ENCODE measurements around the gene COL15A1. TPM values are rescaled to one million over a fixed set of nuclear protein-coding genes. Genes with fewer than 3 reads are reported as not detected.

Gene COL15A1
- total RNA-seq, 2 donors from 2014 or later, result not detected

DNA sequence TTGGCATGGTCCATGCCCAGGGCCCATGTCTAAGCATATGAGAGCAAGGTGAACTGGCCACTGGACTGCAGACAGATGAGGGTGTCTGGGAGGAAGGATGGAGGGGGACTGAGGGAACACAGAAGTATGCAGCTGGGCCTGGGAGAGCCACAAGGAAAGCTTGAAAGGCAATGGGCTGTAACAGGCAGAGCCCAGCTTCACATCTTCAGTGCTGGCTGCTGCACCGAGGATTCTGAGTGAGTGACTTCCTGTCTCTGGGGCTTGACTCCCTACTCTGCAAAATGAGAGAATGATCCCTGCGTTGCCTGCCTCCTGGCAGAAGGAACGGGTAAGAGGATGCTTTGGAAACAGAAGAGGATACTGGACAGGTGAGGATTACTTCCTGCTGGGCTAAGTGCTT, 29.0 kb downstream of the COL15A1 start:
- ATAC-seq (no peak), DNase-seq (no peak)
- no peaks in the 10 kb centered on the region for H3K9me3 ChIP-seq (ENCODE audit: control insufficient read depth, low read length, poor library complexity, severe bottlenecking)
- Mint-ChIP-seq H3K4me1 (peaks cover 10% of the 10 kb centered on the region), H3K27ac (no peak overlapping the region), H3K36me3 (ENCODE audit: low read depth) (peaks cover 4% of the 10 kb centered on the region), H3K27me3 (peaks cover 55% of the 10 kb centered on the region), H3K4me3 (no peak overlapping the region)

DNA sequence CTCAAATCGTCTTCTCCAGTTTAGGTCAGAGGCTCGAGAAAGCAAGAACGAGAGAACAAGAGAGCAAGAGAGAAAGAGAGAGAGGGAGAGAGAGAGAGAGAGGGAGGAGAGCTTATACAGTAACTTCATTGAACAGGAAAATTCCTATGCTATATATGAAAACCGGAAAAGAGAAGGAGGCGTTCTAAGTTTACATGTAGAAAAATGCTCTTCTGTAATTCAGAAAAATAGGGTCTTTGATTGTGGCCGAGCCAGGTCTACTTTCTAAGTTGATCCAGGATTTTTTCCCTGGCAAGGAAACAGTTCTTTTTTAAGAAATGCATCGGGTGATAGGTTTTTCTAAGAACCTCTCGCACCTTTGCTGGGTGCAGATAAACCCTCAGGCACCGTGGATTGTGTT, 29.5 kb downstream of the COL15A1 start:
- H3K4me3 Mint-ChIP-seq, result no peak overlapping the region
- peaks cover 10% of the 10 kb centered on the region for H3K4me1 Mint-ChIP-seq
- H3K9me3 ChIP-seq (ENCODE audit: control insufficient read depth, low read length, poor library complexity, severe bottlenecking), result no peaks in the 10 kb centered on the region
- DNase-seq (no peak), ATAC-seq (no peak)
- H3K27me3 Mint-ChIP-seq, result peaks cover 55% of the 10 kb centered on the region
- peaks cover 4% of the 10 kb centered on the region for H3K36me3 Mint-ChIP-seq (ENCODE audit: low read depth)
- H3K27ac Mint-ChIP-seq, result no peak overlapping the region

DNA sequence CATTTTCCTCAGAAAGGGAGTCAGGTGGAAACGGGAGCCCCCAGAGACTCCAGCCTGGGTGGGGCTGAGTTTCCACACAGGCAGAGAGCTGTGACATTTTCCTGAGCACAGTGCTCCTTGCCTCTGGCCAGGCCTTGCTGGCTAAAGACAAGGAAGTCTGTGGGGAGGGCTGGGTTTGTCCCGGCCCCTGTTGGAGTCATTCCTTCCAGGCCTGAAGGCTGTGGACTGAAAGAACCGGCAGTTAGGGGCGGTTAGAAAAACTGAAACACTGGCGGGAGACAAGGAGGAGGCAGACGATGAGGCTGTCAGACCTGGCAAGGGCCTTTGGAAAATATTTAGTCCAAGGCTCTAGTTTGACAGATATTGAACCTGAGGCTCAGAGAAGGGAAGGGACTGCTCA, 29.9 kb downstream of the COL15A1 start:
- H3K4me3 Mint-ChIP-seq, result no peak overlapping the region
- no peak for DNase-seq
- H3K27me3 Mint-ChIP-seq, result peaks cover 51% of the 10 kb centered on the region
- H3K36me3 Mint-ChIP-seq (ENCODE audit: low read depth), result peaks cover 4% of the 10 kb centered on the region
- no peak overlapping the region for H3K27ac Mint-ChIP-seq
- H3K9me3 ChIP-seq (ENCODE audit: control insufficient read depth, low read length, poor library complexity, severe bottlenecking), result no peaks in the 10 kb centered on the region
- H3K4me1 Mint-ChIP-seq, result peaks cover 10% of the 10 kb centered on the region
- ATAC-seq, result no peak

GRCh38 chr9:98974106-98974505, 30.4 kb downstream of the COL15A1 start:
- no peak overlapping the region for H3K4me3 Mint-ChIP-seq
- DNase-seq, result no peak
- H3K27ac Mint-ChIP-seq, result no peak overlapping the region
- H3K4me1 Mint-ChIP-seq, result peaks cover 10% of the 10 kb centered on the region
- H3K9me3 ChIP-seq (ENCODE audit: control insufficient read depth, low read length, poor library complexity, severe bottlenecking), result no peaks in the 10 kb centered on the region
- peaks cover 4% of the 10 kb centered on the region for H3K36me3 Mint-ChIP-seq (ENCODE audit: low read depth)
- ATAC-seq, result no peak
- H3K27me3 Mint-ChIP-seq, result peaks cover 46% of the 10 kb centered on the region

DNA sequence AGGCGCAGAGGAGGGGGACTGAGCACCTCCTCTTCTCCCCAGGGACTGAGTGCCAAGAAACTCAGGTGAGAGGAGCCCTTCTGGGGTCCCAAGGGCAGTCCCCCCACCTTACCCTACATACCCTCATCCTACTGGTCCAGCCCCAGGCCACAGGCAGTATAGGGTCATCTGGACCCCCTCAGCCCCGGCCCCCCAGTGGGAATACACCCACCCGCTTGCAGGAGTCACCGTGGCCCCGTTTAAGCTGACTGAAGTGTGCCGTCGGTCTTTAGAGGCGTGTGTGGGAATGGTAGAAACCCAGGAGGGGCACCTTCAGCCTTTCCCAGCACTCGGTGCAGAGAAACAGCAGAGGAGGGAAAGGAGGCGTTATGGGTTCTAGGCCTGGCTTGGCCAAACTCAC, 30.8 kb downstream of the COL15A1 start:
- H3K36me3 Mint-ChIP-seq (ENCODE audit: low read depth), result peaks cover 4% of the 10 kb centered on the region
- no peak overlapping the region for H3K4me3 Mint-ChIP-seq
- H3K4me1 Mint-ChIP-seq, result peaks cover 10% of the 10 kb centered on the region
- H3K9me3 ChIP-seq (ENCODE audit: control insufficient read depth, low read length, poor library complexity, severe bottlenecking), result no peaks in the 10 kb centered on the region
- no peak for DNase-seq
- peak; percentile 10 for ATAC-seq
- H3K27ac Mint-ChIP-seq, result no peak overlapping the region
- H3K27me3 Mint-ChIP-seq, result peaks cover 46% of the 10 kb centered on the region

DNA sequence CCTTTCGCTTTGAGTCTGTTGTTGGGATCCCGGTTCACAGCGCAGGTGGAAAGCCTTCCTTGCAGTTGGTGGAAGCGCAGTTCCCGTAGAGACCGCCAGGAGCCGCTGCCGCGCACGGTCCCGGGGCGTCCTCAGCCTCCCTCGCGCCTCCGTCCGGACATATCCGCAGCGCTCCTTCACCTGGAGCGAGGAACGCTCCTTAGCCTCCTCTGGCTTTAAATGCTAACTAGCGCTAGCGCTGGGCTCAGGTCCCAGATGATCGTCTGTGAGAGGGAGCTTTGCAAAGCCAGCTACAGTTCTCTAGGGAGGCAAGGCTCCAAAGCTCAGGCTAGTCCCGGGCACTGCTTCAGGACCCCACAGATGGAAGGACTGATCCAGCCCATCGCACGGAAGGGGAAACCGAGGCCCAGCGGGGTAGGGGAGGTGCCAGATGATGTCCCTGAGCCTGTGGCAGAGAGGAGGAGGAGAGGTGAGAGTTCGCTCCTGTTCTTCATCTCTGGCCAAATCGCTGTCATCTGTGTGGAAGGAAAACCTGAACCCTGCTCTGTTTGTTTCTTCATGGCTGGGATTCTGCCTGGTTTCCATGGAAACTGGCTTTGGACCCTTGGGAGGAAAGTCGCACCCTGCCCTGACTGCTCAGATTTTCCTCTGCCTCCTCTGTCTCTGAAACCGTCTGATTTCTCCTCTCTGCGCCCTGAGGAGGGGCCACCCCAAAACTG, 31.4 kb downstream of the COL15A1 start:
- ATAC-seq (peak; percentile 96), DNase-seq (peak; percentile 60 to 76 (median 67))
- Mint-ChIP-seq H3K4me1 (peaks cover 10% of the 10 kb centered on the region), H3K36me3 (ENCODE audit: low read depth) (peaks cover 4% of the 10 kb centered on the region), H3K27ac (no peak overlapping the region), H3K27me3 (peaks cover 46% of the 10 kb centered on the region), H3K4me3 (peak overlapping the region; percentile 25)
- no peaks in the 10 kb centered on the region for H3K9me3 ChIP-seq (ENCODE audit: control insufficient read depth, low read length, poor library complexity, severe bottlenecking)

GRCh38 chr9:98975838-98976237, 32.1 kb downstream of the COL15A1 start:
- H3K4me3 Mint-ChIP-seq, result no peak overlapping the region

DNA sequence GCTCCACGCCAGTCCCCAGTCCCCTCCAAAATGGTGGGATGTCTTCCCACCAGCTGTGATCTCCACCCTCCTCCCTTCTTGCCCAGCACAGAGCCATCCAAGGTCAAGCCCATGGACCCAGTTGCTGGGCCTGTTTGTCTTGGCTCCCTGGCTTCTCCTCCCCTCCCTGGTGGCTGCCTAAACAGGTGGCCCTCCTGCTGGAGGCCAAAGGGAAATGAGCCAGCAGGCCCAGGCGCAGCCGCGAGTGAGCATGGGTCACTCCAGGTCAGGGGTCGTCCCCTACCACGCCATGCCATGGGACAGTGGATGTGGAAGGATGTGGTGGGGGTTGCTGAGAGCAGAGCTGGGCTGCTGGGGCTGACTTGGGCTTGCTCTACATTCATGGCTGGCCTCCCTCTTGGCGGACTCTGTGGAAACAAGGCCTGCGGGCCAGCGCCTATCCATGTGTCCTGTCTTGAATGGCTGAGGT, 33.6 kb downstream of the COL15A1 start:
- Mint-ChIP-seq H3K36me3 (ENCODE audit: low read depth) (no peaks in the 10 kb centered on the region), H3K4me3 (no peak overlapping the region), H3K27me3 (peaks cover 28% of the 10 kb centered on the region), H3K27ac (no peak overlapping the region), H3K4me1 (peaks cover 10% of the 10 kb centered on the region)
- ATAC-seq (no peak), DNase-seq (no peak)
- no peaks in the 10 kb centered on the region for H3K9me3 ChIP-seq (ENCODE audit: control insufficient read depth, low read length, poor library complexity, severe bottlenecking)

More at GRCh38 chr9:98975838-98976237, 32.1 kb downstream of the COL15A1 start:
- Mint-ChIP-seq H3K4me1 (peaks cover 10% of the 10 kb centered on the region), H3K27ac (no peak overlapping the region), H3K27me3 (peaks cover 40% of the 10 kb centered on the region), H3K36me3 (ENCODE audit: low read depth) (no peaks in the 10 kb centered on the region)
- DNase-seq (no peak), ATAC-seq (no peak)
- no peaks in the 10 kb centered on the region for H3K9me3 ChIP-seq (ENCODE audit: control insufficient read depth, low read length, poor library complexity, severe bottlenecking)

GRCh38 chr9:98977813-98978212, 34.1 kb downstream of the COL15A1 start:
- Mint-ChIP-seq H3K4me3 (no peak overlapping the region), H3K27me3 (peaks cover 24% of the 10 kb centered on the region), H3K4me1 (peaks cover 10% of the 10 kb centered on the region), H3K27ac (no peak overlapping the region), H3K36me3 (ENCODE audit: low read depth) (no peaks in the 10 kb centered on the region)
- DNase-seq (no peak), ATAC-seq (no peak)
- no peaks in the 10 kb centered on the region for H3K9me3 ChIP-seq (ENCODE audit: control insufficient read depth, low read length, poor library complexity, severe bottlenecking)

- DNase-seq (no peak), ATAC-seq (no peak)
- Mint-ChIP-seq H3K36me3 (ENCODE audit: low read depth) (no peaks in the 10 kb centered on the region), H3K4me3 (no peak overlapping the region), H3K4me1 (peaks cover 10% of the 10 kb centered on the region), H3K27me3 (peaks cover 20% of the 10 kb centered on the region), H3K27ac (no peak overlapping the region)
- no peaks in the 10 kb centered on the region for H3K9me3 ChIP-seq (ENCODE audit: control insufficient read depth, low read length, poor library complexity, severe bottlenecking)
Measured at GRCh38 chr9:98978231-98978681, 34.5 kb downstream of the COL15A1 start.

GRCh38 chr9:98980291-98980690, 36.6 kb downstream of the COL15A1 start:
- DNase-seq (no peak), ATAC-seq (no peak)
- H3K9me3 ChIP-seq (ENCODE audit: control insufficient read depth, low read length, poor library complexity, severe bottlenecking), result no peaks in the 10 kb centered on the region
- Mint-ChIP-seq H3K4me3 (no peak overlapping the region), H3K4me1 (peaks cover 6% of the 10 kb centered on the region), H3K27me3 (peaks cover 8% of the 10 kb centered on the region), H3K36me3 (ENCODE audit: low read depth) (no peaks in the 10 kb centered on the region), H3K27ac (no peak overlapping the region)

DNA sequence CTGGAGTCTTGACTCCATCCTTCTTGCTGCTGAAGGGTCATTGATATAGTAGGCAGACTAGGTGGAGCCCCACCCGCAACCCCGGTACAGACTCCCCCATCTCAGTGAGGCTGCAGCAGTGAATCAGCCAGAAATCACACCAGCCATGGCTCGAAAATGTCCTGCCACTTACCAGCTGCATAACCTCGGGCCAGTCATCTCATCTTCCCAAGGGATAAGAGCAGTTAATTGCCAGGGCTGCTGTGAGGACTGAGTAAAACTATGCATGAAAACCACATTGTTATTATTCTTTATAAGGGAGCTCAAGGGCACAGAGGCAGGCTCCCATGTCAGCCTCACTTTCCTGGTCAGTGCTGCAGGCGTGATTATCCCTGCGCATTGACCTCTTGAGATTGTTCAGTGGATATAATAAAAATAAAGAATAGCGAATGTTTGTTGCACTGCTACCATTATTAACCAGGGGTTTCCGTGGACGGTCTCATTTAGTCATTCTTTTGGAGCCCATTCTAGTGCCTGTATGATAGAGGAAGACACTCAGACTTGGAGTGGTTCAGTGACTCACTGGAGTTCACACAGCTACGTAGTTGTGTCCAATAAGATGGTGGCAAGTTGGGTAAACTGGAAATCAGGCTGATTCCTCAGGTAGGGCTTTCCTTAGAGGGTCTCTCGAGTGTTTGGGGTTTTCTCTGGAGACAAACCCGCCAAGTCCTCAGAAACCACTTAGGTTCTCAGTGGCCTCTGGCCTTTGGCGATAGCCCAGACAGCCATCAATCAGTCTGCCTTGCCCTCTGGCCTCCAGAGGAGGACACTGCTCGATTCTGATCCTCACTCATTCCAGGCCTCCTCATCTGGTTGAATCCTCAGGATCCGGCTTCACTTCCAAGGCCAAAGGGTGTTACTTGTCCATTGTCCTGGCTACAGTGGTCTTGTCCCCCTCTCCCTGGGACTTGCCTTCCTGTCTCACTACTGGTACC, 39.9 kb downstream of the COL15A1 start:
- no peaks in the 10 kb centered on the region for H3K9me3 ChIP-seq (ENCODE audit: control insufficient read depth, low read length, poor library complexity, severe bottlenecking)
- H3K36me3 Mint-ChIP-seq (ENCODE audit: low read depth), result peaks cover 3% of the 10 kb centered on the region
- H3K27ac Mint-ChIP-seq, result no peak overlapping the region
- peaks cover 3% of the 10 kb centered on the region for H3K4me1 Mint-ChIP-seq
- ATAC-seq, result no peak
- no peak overlapping the region for H3K4me3 Mint-ChIP-seq
- peaks cover 20% of the 10 kb centered on the region for H3K27me3 Mint-ChIP-seq
- no peak for DNase-seq

DNA sequence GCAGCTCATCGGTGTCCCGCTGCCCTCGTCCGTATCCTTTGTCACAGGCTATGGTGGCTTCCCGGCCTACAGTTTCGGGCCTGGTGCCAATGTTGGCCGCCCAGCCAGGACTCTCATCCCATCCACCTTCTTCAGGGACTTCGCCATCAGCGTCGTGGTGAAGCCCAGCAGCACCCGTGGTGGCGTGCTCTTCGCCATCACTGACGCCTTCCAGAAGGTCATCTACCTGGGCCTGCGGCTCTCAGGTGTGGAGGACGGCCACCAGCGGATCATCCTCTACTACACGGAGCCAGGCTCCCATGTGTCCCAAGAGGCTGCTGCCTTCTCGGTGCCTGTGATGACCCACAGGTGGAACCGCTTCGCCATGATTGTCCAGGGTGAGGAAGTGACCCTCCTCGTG, 41.9 kb downstream of the COL15A1 start:
- DNase-seq (no peak), ATAC-seq (no peak)
- Mint-ChIP-seq H3K36me3 (ENCODE audit: low read depth) (peaks cover 3% of the 10 kb centered on the region), H3K4me1 (peaks cover 3% of the 10 kb centered on the region), H3K27me3 (peaks cover 20% of the 10 kb centered on the region), H3K27ac (no peak overlapping the region), H3K4me3 (no peak overlapping the region)
- H3K9me3 ChIP-seq (ENCODE audit: control insufficient read depth, low read length, poor library complexity, severe bottlenecking), result no peaks in the 10 kb centered on the region
